ENCODE results near the gene NHLH2. TPM values are rescaled to one million over a fixed set of nuclear protein-coding genes. Genes with fewer than 3 reads are reported as not detected.

NHLH2 gene
- not detected in 2 replicates for total RNA-seq

- no peak for DNase-seq
Measured at GRCh38 chr1:115840605-115841460, at the start of gene NHLH2. Gene NHLH2 (minus strand): TSS chr1:115841126. CDS start chr1:115838372, 2,754 bp downstream.

GRCh38 chr1:115890580-115890979 is 49.7 kb upstream of the NHLH2 start:
- no peak for DNase-seq

- DNase-seq: no peak
Measured at GRCh38 chr1:115888976-115889375, 48.0 kb upstream of the NHLH2 start.

- no peak for DNase-seq
Measured at GRCh38 chr1:115882913-115883902, 42.3 kb upstream of the NHLH2 start.

- no peak for DNase-seq
Measured at GRCh38 chr1:115880981-115881672, 40.2 kb upstream of the NHLH2 start.

GRCh38 chr1:115879977-115880376 is 39.1 kb upstream of the NHLH2 start:
- no peak for DNase-seq

GRCh38 chr1:115877511-115877910 is 36.6 kb upstream of the NHLH2 start:
- DNase-seq: peak; percentile 32

GRCh38 chr1:115874904-115875303 is 34.0 kb upstream of the NHLH2 start:
- DNase-seq: peak; percentile 3

- DNase-seq: no peak
Measured at GRCh38 chr1:115874497-115874896, 33.6 kb upstream of the NHLH2 start.

- no peak for DNase-seq
Measured at GRCh38 chr1:115873184-115873583, 32.3 kb upstream of the NHLH2 start.

GRCh38 chr1:115869064-115869463 is 28.1 kb upstream of the NHLH2 start:
- DNase-seq: no peak

- no peak for DNase-seq
Measured at GRCh38 chr1:115867216-115867615, 26.3 kb upstream of the NHLH2 start.

GRCh38 chr1:115865704-115866380 is 24.9 kb upstream of the NHLH2 start:
- DNase-seq: no peak

GRCh38 chr1:115862403-115862802 is 21.5 kb upstream of the NHLH2 start:
- DNase-seq: no peak

GRCh38 chr1:115854005-115854404 is 13.1 kb upstream of the NHLH2 start:
- no peak for DNase-seq

- DNase-seq: no peak
Measured at GRCh38 chr1:115850937-115851336, 10.0 kb upstream of the NHLH2 start.

- DNase-seq: no peak
Measured at GRCh38 chr1:115847787-115848186, 6.9 kb upstream of the NHLH2 start.

GRCh38 chr1:115842948-115843347 is 2.0 kb upstream of the NHLH2 start:
- no peak for DNase-seq

- DNase-seq: peak; percentile 4
Measured at GRCh38 chr1:115839679-115840237, 1.2 kb downstream of the NHLH2 start.

- DNase-seq: peak; percentile 19
Measured at GRCh38 chr1:115839029-115839678, 1.8 kb downstream of the NHLH2 start.

- peak; percentile 4 for DNase-seq
Measured at GRCh38 chr1:115838431-115839028, 2.4 kb downstream of the NHLH2 start.

Data from dermis blood vessel endothelial cell (primary cell).